K562 (cell line): ENCODE data around the gene OMP.

ENCODE experiments used
- ATF3 ChIP-seq, 2 experiments: fragments of 450-650 bp in 1 of 2; sonication (generic) in 1 of 2; formaldehyde crosslinking in 1 of 2; IDR thresholded peaks in 1 of 2; conservative IDR thresholded peaks in 1 of 2; 2 replicates each; pipeline versions ENCODE4 v1.6.1 to v1.8.1; 2016 to 2023; ENCODE audit warnings: mild to moderate bottlenecking in 2 of 2, moderate library complexity in 2 of 2, inconsistent platforms in 1 of 2, missing genetic modification reagents in 1 of 2
- CREB1 ChIP-seq, 2 experiments: sonication (generic) in 1 of 2; formaldehyde crosslinking in 1 of 2; IDR thresholded peaks; 2 replicates each; pipeline versions ENCODE4 v1.6.1 to v1.8.0; 2012 to 2022; ENCODE audit warnings: inconsistent platforms in 1 of 2, mild to moderate bottlenecking in 1 of 2, missing genetic modification reagents in 1 of 2, moderate library complexity in 1 of 2
- CTCF ChIP-seq, 3 experiments: IDR thresholded peaks in 2 of 3; conservative IDR thresholded peaks in 1 of 3; 2 replicates each; pipeline ENCODE4 v1.5.1; 2011 to 2012; ENCODE audit warnings: low read length in 3 of 3, mild to moderate bottlenecking in 3 of 3, control low read depth in 2 of 3, improper control_type of control experiment in 1 of 3, inconsistent platforms in 1 of 3, low read depth in 1 of 3, mixed read lengths in 1 of 3, moderate library complexity in 1 of 3; ENCODE audit not compliant: insufficient read depth in 2 of 3
- ELF4 ChIP-seq: fragments of 450-650 bp; formaldehyde crosslinking; IDR thresholded peaks from 2 replicates; pipeline ENCODE4 v1.4.0; 2022; ENCODE audit warnings: missing genetic modification characterization
- ELK1 ChIP-seq: sonication (generic); formaldehyde crosslinking; IDR thresholded peaks from 2 replicates; pipeline ENCODE4 v1.8.1; 2022; ENCODE audit warnings: missing genetic modification reagents
- KAT7 ChIP-seq: sonication (generic); formaldehyde crosslinking; IDR thresholded peaks from 2 replicates; pipeline ENCODE4 v1.8.0; 2022; ENCODE audit warnings: missing genetic modification reagents, mild to moderate bottlenecking, borderline replicate concordance
- LARP7 ChIP-seq: fragments of 450-650 bp; IDR thresholded peaks from 2 replicates; pipeline ENCODE4 v1.6.1; 2016
- MAX ChIP-seq: sonication (generic); formaldehyde crosslinking; IDR thresholded peaks from 2 replicates; pipeline ENCODE4 v1.9.0; 2022; ENCODE audit warnings: mild to moderate bottlenecking, missing genetic modification reagents
- PHF8 ChIP-seq: fragments of 200-600 bp; sonication (generic); IDR thresholded peaks from 2 replicates; pipeline ENCODE4 v1.6.1; 2012; ENCODE audit warnings: mixed run types, mild to moderate bottlenecking, inconsistent platforms, low read length, moderate library complexity, borderline replicate concordance
- YY1 ChIP-seq, 3 experiments: IDR thresholded peaks; 2 replicates each; pipeline ENCODE4 v1.6.1; 2011; ENCODE audit warnings: low read length in 2 of 3, mild to moderate bottlenecking in 2 of 3, moderate library complexity in 2 of 3, borderline replicate concordance in 1 of 3, control low read depth in 1 of 3, low read depth in 1 of 3; ENCODE audit not compliant: insufficient read depth in 3 of 3, insufficient replicate concordance in 2 of 3, control insufficient read depth in 1 of 3, insufficient read length in 1 of 3; ENCODE audit errors: extremely low read depth in 1 of 3
- ZBTB40 ChIP-seq, 2 experiments: fragments of 450-650 bp in 1 of 2; sonication (generic) in 1 of 2; formaldehyde crosslinking in 1 of 2; IDR thresholded peaks; 2 replicates each; pipeline versions ENCODE4 v1.7.1 to v1.9.0; 2016 to 2022; ENCODE audit warnings: inconsistent platforms in 1 of 2, mild to moderate bottlenecking in 1 of 2, missing genetic modification reagents in 1 of 2
- ZFX ChIP-seq: sonication (generic); formaldehyde crosslinking; IDR thresholded peaks from 2 replicates; pipeline ENCODE4 v1.8.0; 2022; ENCODE audit warnings: mild to moderate bottlenecking, missing genetic modification reagents, moderate library complexity
- ZSCAN29 ChIP-seq: fragments of 450-650 bp; IDR thresholded peaks from 2 replicates; pipeline ENCODE4 v1.6.1; 2017

- TF ChIP-seq MAX: no peak
- TF ChIP-seq CTCF (IDR thresholded peaks at IDR 0.05 in 2 of 3, conservative IDR thresholded peaks at IDR 0.05 in 1 of 3; ENCODE audit: insufficient read depth in 2 of 3, low read depth in 1 of 3, low read length in 3 of 3): no peak
- TF ChIP-seq PHF8: no peak
- no peak for TF ChIP-seq YY1 (IDR thresholded peaks at IDR 0.05; ENCODE audit: borderline replicate concordance in 1 of 3, control insufficient read depth in 1 of 3, extremely low read depth in 1 of 3, insufficient read depth in 3 of 3, insufficient read length in 1 of 3, insufficient replicate concordance in 2 of 3, low read depth in 1 of 3, low read length in 2 of 3)
- no peak for TF ChIP-seq KAT7 (CRISPR knock-in tag)
- TF ChIP-seq LARP7: no peak
- no peak for TF ChIP-seq ZSCAN29
- TF ChIP-seq ZFX (CRISPR knock-in tag): no peak
- TF ChIP-seq ZBTB40 (IDR thresholded peaks at IDR 0.05): no peak
- no peak for TF ChIP-seq ZBTB40 (CRISPR knock-in tag; IDR thresholded peaks at IDR 0.05)
- TF ChIP-seq ATF3 (IDR thresholded peaks at IDR 0.05): no peak
- no peak for TF ChIP-seq ATF3 (CRISPR knock-in tag; conservative IDR thresholded peaks at IDR 0.05)
- TF ChIP-seq ELK1 (CRISPR knock-in tag): no peak
- no peak for TF ChIP-seq CREB1 (IDR thresholded peaks at IDR 0.05)
- no peak for TF ChIP-seq CREB1 (CRISPR knock-in tag; IDR thresholded peaks at IDR 0.05)
- no peak for TF ChIP-seq ELF4 (CRISPR knock-in tag)
These were observed 10.3 kb upstream of the OMP start for GRCh38 chr11:77092382-77092781.
